PC-9 (cell line): Measurements from ENCODE around the gene WDR18.

Experiments
- CTCF ChIP-seq: fragments of 200-600 bp; sonication (generic); conservative IDR thresholded peaks from 2 replicates; pipeline ENCODE4 v1.6.1; 2017; ENCODE audit warnings: mixed run types, antibody characterized with exemption, mild to moderate bottlenecking, moderate library complexity
- EZH2 ChIP-seq: fragments of 200-600 bp; sonication (generic); IDR thresholded peaks from 2 replicates; pipeline ENCODE4 v1.8.0; 2017; ENCODE audit warnings: antibody characterized with exemption, low read depth

- TF ChIP-seq CTCF: no peak
- no peak for TF ChIP-seq EZH2
Observed at GRCh38 chr19:937259-937694, 46.9 kb upstream of the WDR18 start.
